Measurements from ENCODE around the gene ZNF714.

The ZNF714 gene

DNA sequence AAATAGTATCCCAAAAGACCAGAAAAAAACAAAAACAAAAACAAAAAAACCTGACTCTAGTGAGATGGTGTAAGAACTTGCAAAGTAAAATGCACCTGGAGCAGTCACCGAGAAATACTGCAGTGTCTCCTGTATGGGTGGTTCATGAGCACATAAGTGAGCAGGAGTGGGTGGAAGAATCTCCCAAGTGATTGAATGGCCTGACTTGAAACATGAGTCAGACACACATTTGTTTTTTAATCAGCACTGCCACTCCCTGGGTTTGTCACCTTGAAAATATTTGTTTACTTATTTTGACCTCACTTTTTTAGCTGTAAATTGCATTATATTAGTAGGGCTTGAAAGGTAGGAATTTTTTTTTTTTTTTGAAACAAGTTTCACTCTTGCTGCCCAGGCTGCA lies 61.9 kb downstream of the ZNF714 start:
- peaks cover 3% of the 10 kb centered on the region for H3K9me3 Mint-ChIP-seq
- H3K4me3 Mint-ChIP-seq, result peak overlapping the region; percentile 11
- peaks cover 61% of the 10 kb centered on the region for H3K36me3 Mint-ChIP-seq (ENCODE audit: low read depth)
- peaks cover 36% of the 10 kb centered on the region for H3K4me1 Mint-ChIP-seq
- ATAC-seq (no peak), DNase-seq (no peak)
- H3K27me3 Mint-ChIP-seq, result no peaks in the 10 kb centered on the region
- H3K27ac Mint-ChIP-seq, result no peak overlapping the region

DNA sequence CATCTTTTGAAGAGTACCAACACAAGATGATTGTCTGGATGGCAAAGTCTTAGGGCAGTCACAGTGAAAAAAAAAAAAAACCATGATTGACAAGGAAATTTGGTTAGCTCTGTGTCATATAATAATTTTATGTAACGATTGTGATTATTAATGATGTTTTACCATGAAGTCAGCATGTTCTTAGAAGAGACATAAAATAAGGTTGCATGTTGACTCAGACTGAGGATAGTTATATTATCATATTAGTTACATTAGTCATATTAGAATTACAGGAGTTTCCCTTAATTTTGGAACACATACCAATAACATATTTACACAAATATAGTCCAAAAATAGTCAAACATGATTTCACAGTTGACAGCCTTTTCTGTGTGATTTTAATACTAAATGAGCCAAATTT lies 65.5 kb downstream of the ZNF714 start:
- H3K27ac Mint-ChIP-seq, result no peak overlapping the region
- peaks cover 94% of the 10 kb centered on the region for H3K36me3 Mint-ChIP-seq (ENCODE audit: low read depth)
- no peak for DNase-seq
- H3K4me1 Mint-ChIP-seq, result peaks cover 26% of the 10 kb centered on the region
- H3K4me3 Mint-ChIP-seq, result no peak overlapping the region
- H3K27me3 Mint-ChIP-seq, result no peaks in the 10 kb centered on the region
- no peak for ATAC-seq
- H3K9me3 Mint-ChIP-seq, result peaks cover 7% of the 10 kb centered on the region

- DNase-seq (no peak), ATAC-seq (no peak)
- H3K4me1 Mint-ChIP-seq, result peaks cover 14% of the 10 kb centered on the region
- no peak overlapping the region for H3K4me3 Mint-ChIP-seq
- H3K27ac Mint-ChIP-seq, result no peak overlapping the region
- peaks cover 7% of the 10 kb centered on the region for H3K9me3 Mint-ChIP-seq
- peaks cover 97% of the 10 kb centered on the region for H3K36me3 Mint-ChIP-seq (ENCODE audit: low read depth)
- H3K27me3 Mint-ChIP-seq, result no peaks in the 10 kb centered on the region
Measured at GRCh38 chr19:21148681-21149080, 66.7 kb downstream of the ZNF714 start.

DNA sequence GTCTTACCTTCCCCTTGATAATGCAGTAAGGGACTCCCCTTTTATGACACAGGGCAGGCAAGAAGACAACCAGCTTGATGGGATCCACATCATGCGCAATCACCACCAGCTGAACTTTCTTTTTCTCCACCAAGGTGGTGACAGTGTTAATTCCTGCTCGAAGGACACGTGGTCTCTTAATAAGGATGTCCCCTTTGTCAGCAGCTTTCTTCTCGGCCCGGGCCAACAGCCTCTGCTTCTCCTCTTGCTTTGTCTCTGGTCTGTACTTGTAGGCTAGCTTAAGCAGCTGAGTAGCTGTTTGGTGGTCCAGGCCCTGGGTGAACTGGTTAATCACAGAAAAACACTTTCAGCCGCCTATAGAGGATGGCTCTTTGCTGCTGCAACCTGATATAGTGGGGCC lies 67.9 kb downstream of the ZNF714 start:
- no peak overlapping the region for H3K27ac Mint-ChIP-seq
- no peaks in the 10 kb centered on the region for H3K27me3 Mint-ChIP-seq
- peaks cover 10% of the 10 kb centered on the region for H3K4me1 Mint-ChIP-seq
- ATAC-seq (no peak), DNase-seq (no peak)
- no peak overlapping the region for H3K4me3 Mint-ChIP-seq
- peaks cover 93% of the 10 kb centered on the region for H3K36me3 Mint-ChIP-seq (ENCODE audit: low read depth)
- H3K9me3 Mint-ChIP-seq, result peaks cover 7% of the 10 kb centered on the region

DNA sequence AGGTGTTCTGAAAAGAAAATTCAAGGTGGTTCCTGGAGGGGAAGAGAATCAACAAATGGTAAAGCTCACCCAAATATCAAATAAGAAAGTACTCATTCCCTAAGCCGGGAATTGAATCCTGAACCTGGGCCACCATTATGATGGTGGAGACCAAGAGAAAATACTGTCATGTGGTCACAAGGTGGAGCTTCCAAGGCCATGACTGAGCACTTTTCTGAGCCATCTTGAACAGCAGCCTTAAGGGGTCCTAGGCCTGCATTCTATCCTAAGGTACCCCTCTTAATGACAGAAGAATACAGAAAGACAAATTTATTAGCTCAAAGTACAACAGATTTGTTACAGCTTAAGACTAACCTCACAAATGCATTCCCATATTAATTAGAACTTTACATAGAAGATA lies 69.5 kb downstream of the ZNF714 start:
- H3K27me3 Mint-ChIP-seq, result no peaks in the 10 kb centered on the region
- no peak overlapping the region for H3K27ac Mint-ChIP-seq
- DNase-seq (no peak), ATAC-seq (no peak)
- peaks cover 91% of the 10 kb centered on the region for H3K36me3 Mint-ChIP-seq (ENCODE audit: low read depth)
- peaks cover 8% of the 10 kb centered on the region for H3K4me1 Mint-ChIP-seq
- no peak overlapping the region for H3K4me3 Mint-ChIP-seq
- peaks cover 9% of the 10 kb centered on the region for H3K9me3 Mint-ChIP-seq

DNA sequence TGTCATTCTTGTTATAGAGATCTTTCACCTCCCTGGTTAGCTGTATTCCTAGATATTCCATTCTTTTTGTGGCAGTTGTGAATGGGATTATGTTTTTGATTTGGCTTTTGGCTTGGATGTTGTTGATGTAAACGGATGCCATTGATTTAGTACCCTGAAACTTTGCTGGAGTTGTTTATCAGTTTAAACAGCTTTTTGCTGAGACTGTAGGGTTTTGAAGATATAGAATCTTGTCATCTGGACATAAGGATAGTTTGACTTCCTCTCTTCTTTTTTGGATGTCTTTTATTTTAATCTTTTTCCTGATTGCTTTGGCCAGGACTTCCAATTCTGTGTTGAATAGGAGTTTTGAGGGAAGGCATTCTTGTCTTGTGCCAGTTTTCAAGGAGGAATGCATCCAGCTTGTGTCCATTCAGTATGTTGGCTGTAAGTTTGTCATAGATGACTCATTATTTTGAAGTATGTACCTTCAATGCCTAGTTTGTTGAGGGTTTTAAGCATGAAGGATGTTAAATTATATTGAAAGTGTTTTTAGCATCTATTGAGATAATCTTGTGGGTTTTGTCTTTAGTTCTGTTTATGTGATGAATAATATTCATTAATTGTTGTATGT lies 76.6 kb downstream of the ZNF714 start:
- DNase-seq (no peak), ATAC-seq (no peak)
- Mint-ChIP-seq H3K27ac (no peak overlapping the region), H3K36me3 (ENCODE audit: low read depth) (peaks cover 75% of the 10 kb centered on the region), H3K27me3 (no peaks in the 10 kb centered on the region), H3K4me3 (no peak overlapping the region), H3K9me3 (peaks cover 8% of the 10 kb centered on the region), H3K4me1 (peaks cover 9% of the 10 kb centered on the region)

DNA sequence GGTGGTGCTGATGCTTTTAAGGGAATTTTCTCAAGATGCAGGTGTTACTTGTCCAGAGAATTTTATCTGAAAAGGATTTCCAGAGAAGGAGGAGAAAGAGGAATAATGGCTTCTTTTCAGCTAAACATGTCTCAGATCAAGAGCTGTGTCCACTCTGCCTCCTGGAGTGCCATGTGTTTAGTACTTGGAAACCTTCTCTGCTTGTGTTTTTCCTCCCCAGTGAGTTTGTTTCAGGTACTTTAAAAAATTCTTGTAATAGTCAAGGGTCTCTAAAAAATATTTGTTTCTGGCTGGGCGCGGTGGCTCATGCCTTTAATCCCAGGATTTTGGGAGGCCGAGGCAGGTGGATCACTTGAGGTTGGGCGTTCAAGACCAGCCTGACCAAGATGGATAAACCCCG lies 82.5 kb downstream of the ZNF714 start:
- DNase-seq, result no peak
- H3K27ac Mint-ChIP-seq, result no peak overlapping the region

GRCh38 chr19:21166436-21166835 lies 84.4 kb downstream of the ZNF714 start:
- H3K4me1 Mint-ChIP-seq, result peaks cover 5% of the 10 kb centered on the region
- no peaks in the 10 kb centered on the region for H3K9me3 Mint-ChIP-seq
- no peak overlapping the region for H3K4me3 Mint-ChIP-seq
- DNase-seq, result no peak
- H3K27ac Mint-ChIP-seq, result no peak overlapping the region
- ATAC-seq, result no peak
- peaks cover 79% of the 10 kb centered on the region for H3K36me3 Mint-ChIP-seq (ENCODE audit: low read depth)
- no peaks in the 10 kb centered on the region for H3K27me3 Mint-ChIP-seq

More for the DNA sequence above, 82.5 kb downstream of the ZNF714 start:
- peaks cover 5% of the 10 kb centered on the region for H3K4me1 Mint-ChIP-seq
- H3K27me3 Mint-ChIP-seq, result no peaks in the 10 kb centered on the region
- no peak for ATAC-seq
- no peak overlapping the region for H3K4me3 Mint-ChIP-seq
- peaks cover 77% of the 10 kb centered on the region for H3K36me3 Mint-ChIP-seq (ENCODE audit: low read depth)
- peaks cover 5% of the 10 kb centered on the region for H3K9me3 Mint-ChIP-seq
